ENCODE data around the gene ZKSCAN7.
"Not testable (repeated sequence)": the region's sequence is repeated elsewhere in the genome, so short reads cannot be mapped to it uniquely, and the experiment has no call there.

The ZKSCAN7 gene

GRCh38 chr3:44554626-44555592 is at the start of gene ZKSCAN7:
TSS of gene ZKSCAN7 (plus strand) at chr3:44555193. CDS start at chr3:44557048, 1,855 bp downstream.
- DNase-seq, result peak; percentile 50

DNA sequence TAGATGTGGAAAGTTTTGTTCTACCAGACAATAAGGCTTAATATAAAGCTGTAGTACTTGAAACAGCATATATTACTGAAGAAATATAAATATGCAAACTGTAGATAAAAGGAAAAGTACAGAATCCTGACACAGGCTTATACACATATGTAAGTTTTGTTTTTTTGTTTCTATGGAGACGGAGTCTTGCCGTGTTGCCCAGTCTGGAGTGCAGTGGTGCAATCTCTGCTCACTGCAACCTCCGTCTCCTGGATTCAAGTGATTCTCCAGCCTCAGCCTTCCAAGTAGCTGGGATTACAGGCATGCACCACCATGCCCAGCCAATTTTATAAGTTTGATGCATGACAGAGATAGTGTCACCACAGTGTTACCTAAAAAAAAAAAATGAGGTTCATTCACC is 48.4 kb upstream of the ZKSCAN7 start:
- no peak for DNase-seq

DNA sequence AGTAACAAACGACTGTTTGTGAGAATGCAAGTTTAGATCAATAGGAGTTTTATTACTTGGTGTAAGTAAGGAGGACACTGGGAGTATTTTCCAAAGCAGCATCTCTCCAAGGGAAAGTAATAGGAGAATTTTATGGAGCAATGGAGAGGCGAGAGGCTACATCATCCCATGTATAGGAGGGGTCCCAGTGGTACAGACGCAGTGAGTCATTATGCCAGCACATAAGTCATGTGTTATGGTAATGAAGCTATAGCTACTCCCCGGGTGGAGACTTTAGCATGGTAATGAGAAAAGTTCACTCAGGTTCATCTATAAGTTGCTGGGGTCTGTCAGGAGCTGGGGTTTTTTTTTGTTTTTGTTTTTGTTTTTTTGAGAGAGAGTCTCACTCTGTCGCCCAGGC is 48.0 kb upstream of the ZKSCAN7 start:
- DNase-seq, result no peak

- DNase-seq, result no peak
These were observed 45.5 kb upstream of the ZKSCAN7 start for GRCh38 chr3:44509393-44509921.

DNA sequence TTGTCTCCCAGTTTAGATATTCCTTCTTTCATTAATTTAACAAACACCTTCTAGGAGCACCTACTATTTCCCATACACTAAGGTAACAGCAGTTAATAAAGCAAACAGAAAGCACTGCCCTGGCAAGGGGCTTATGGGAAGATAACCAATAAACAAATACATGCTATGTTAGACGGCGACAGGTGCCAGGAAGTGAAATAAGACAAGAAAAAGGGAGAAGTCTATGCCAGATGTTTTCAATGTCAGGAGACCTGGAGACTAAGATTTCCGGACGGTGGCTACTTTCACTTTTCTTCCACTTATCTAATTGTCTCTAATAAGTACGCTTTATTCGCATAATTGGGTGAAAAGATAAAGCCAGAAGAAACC is 45.0 kb upstream of the ZKSCAN7 start:
- no peak for DNase-seq

GRCh38 chr3:44511238-44511566 is 43.8 kb upstream of the ZKSCAN7 start:
- DNase-seq, result no peak

DNA sequence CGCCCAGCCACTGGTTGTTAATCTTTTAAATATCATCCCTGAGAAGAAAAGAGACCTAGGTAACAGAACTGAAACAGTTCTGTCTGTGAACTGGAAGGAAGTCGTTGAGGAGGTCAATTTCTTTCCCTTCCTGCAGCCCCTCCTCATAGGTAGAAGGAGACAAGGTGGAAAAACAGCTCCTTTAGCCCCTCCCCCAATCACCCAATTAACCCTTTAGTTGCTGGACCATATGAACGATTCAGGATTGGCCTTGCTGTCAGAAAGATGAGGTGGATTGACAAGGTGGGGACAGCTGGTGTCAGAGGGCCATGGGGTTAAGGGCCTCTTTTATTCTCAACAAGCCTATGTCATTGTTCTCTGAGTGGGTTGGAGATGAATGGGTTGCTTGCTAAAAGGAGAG is 41.5 kb upstream of the ZKSCAN7 start:
- no peak for DNase-seq

- no peak for DNase-seq
These were observed 38.8 kb upstream of the ZKSCAN7 start for GRCh38 chr3:44516230-44516629.

DNA sequence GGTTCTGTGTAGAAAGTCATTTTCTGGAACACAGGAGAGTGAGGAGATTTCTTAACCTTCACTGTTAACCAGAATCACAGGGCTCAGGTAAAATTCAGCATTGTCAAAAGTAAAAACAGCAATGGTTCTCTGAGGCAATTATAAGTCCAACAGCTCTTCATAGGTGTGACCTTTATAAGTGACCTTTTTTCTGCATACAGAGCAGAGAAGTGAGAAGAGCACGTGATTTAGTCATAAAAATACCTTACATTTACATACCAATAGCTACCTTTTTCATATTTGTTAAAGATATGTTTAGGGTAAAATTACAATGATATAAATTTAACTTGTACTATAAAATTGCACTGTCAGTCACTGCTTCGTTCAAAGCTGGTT is 36.2 kb upstream of the ZKSCAN7 start:
- no peak for DNase-seq

- DNase-seq, result no peak
These were observed 33.3 kb upstream of the ZKSCAN7 start for GRCh38 chr3:44521721-44522120.

GRCh38 chr3:44522494-44522933 is 32.5 kb upstream of the ZKSCAN7 start:
- no peak for DNase-seq

GRCh38 chr3:44525060-44525459 is 29.9 kb upstream of the ZKSCAN7 start:
- DNase-seq, result no peak

DNA sequence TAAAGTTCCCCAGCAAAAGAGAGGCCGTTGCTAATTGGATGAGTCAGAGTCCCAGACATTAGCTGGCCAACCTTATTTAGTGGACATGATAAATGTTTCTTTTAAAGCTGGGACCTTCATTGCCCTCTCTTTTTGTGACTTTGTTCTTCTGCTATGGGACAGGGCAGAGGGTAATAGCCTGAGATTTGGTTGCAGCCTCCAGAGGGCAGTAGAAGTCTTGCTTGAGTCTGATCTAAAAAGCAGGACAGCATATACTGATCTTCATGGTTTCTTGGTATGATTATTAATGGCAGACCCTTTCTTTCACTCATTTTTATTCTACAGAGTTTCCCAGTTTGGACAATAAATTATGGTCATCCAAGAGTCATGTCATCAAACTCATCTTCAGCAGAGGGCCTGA is 25.1 kb upstream of the ZKSCAN7 start:
- no peak for DNase-seq

GRCh38 chr3:44530911-44531310 is 24.1 kb upstream of the ZKSCAN7 start:
- DNase-seq, result no peak

DNA sequence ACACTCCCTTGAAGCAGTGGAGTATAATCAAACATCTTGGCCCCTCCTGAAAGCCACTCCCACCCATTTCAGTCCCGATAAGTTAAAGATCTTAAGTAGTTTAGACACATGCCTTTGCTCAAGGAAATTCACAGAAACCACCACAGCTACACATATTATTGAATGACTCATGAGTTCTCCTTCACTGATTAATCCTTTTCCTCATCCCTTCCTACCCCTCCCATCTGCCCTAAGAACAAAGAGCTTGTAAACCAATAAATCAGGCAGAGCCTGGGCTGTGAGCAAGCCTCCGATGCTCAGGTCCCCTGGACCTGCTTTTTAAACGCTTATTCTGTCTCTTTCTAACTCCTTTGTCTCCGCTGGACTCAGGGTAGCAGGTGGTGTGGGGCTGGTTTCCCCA is 20.3 kb upstream of the ZKSCAN7 start:
- not testable (repeated sequence) for DNase-seq

DNA sequence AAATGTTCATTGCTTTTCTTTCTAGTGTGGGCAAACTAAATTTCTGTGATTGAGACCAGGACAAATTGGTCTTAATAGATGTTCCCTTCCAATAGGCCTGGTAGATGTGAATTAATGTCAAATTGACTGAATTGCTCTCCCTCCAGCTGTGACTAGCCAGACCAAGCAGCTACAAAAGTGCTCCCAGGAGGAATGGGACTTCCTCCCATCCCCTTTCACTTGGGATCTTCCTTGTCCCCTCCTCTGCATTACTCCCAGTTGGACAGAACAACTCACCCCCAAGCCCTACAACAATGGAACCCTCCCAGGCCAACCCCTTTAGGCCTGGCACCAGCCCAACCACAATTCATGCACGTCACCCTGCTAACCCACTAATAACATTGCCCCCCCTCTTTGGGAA is 19.6 kb upstream of the ZKSCAN7 start:
- no peak for DNase-seq

DNA sequence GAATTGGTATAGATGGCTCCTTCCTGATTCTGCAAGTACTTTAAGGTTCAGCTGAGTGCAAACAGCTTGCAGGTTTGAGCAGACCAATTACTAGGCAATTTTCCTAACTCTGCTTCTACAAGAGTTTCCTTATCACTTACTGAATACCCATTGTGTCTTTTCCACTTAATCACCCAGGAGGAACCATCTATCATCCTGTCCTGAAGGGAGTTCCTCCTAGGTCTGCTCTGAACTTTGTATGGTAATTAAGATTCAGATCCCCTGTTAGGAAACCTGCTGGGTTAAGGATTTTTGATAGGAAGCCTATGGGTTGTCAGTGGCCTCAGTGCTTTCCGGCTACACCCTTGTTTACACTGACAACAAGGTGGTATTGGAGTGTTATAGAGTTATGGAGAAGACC is 10.2 kb upstream of the ZKSCAN7 start:
- not testable (repeated sequence) for DNase-seq

GRCh38 chr3:44555723-44556122 is 730 bp downstream of the ZKSCAN7 start:
- DNase-seq, result no peak

GRCh38 chr3:44557074-44557473 is 2.1 kb downstream of the ZKSCAN7 start:
- DNase-seq, result no peak

- no peak for DNase-seq
These were observed 6.1 kb downstream of the ZKSCAN7 start for GRCh38 chr3:44561076-44561475.

DNA sequence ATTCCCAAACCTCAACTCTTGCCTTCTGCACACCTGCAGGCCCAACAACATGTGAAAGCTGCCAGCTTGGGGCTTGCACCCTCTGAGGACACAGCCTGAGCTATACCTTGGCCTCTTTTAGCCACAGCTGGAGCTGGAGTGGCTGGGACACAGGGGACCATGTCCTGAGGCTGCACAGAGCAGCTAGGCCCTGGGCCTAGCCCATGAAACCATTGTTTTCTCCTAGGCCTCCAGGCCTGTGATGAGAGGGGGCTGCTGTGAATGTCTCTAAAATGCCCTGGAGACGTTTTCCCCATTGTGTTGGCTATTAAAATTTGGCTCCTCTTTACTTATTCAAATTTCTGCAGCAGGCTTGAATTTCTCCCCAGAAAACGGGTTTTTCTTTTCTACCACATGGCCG is 7.2 kb downstream of the ZKSCAN7 start:
- DNase-seq, result no peak

DNA sequence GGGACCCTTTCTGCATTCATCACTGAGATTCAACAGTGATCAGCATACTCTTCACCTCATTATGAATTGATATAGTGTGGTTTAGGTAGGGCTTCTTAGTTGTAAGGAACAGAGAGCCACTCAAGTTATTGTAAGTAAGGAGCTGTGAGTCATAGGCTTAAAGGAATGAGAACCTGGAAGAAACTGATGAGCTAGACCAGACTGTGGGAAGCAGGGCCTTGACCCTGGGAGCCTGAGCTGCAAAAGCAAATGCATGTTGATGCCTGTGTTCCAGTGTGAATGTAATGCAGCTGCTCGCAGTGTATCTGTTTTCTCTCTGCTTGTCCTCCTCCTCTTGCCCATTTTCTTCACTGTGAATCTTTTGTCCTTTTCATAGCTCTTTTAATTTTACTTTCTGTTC is 13.6 kb downstream of the ZKSCAN7 start:
- no peak for DNase-seq

DNA sequence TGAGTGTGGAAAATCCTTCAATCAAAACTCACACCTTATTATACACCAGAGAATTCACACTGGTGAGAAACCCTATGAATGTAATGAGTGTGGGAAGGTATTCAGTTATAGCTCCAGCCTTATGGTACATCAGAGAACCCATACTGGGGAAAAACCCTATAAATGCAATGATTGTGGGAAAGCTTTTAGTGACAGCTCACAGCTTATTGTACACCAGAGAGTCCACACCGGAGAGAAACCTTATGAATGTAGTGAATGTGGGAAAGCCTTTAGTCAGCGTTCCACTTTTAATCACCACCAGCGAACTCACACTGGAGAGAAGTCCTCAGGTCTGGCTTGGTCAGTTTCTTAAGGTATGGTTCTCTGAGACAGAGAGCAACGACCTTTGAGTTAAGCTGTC is 16.0 kb downstream of the ZKSCAN7 start:
- DNase-seq, result no peak

GRCh38 chr3:44576613-44577012 is 21.6 kb downstream of the ZKSCAN7 start:
- DNase-seq, result no peak

Measured in CD4-positive, alpha-beta T cell treated with Interleukin-12 subunit alpha and Interleukin-12 subunit beta, for 1 hour (primary cell).